ENCODE results near the gene GNAS. TPM values are rescaled to one million over a fixed set of nuclear protein-coding genes. Genes with fewer than 3 reads are reported as not detected.

Gene GNAS
- total RNA-seq, 4 donors from 2014 or later: 281 to 822 (median 446) TPM

- Histone ChIP-seq H3K4me3 (peak overlapping the region; percentile 77 to 96), H3K4me1 (peaks cover 5 to 6% of the 10 kb centered on the region in 2 donors), H3K27ac (peak overlapping the region; percentile 98 to 100), H3K36me3 (no peaks in the 10 kb centered on the region), H3K9me3 (no peaks in the 10 kb centered on the region), H3K27me3 (no peaks in the 10 kb centered on the region)
- no peak for TF ChIP-seq POLR2A (IDR thresholded peaks at IDR 0.05)
- TF ChIP-seq, protein P1, sequence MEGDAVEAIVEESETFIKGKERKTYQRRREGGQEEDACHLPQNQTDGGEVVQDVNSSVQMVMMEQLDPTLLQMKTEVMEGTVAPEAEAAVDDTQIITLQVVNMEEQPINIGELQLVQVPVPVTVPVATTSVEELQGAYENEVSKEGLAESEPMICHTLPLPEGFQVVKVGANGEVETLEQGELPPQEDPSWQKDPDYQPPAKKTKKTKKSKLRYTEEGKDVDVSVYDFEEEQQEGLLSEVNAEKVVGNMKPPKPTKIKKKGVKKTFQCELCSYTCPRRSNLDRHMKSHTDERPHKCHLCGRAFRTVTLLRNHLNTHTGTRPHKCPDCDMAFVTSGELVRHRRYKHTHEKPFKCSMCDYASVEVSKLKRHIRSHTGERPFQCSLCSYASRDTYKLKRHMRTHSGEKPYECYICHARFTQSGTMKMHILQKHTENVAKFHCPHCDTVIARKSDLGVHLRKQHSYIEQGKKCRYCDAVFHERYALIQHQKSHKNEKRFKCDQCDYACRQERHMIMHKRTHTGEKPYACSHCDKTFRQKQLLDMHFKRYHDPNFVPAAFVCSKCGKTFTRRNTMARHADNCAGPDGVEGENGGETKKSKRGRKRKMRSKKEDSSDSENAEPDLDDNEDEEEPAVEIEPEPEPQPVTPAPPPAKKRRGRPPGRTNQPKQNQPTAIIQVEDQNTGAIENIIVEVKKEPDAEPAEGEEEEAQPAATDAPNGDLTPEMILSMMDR (IDR thresholded peaks at IDR 0.05): no peak
- DNase-seq: no peak
- intact Hi-C loops (cut with DNase I; ENCODE audit: low total_unique reads): loop anchor here (10.0 kb wide), 1 partner anchor 95 kb away; the partner anchor contains the start of gene NELFCD
Observed at GRCh38 chr20:58889798-58890517, 37.4 kb downstream of the GNAS start.

GRCh38 chr20:58890518-58891085, 38.1 kb downstream of the GNAS start:
- TF ChIP-seq POLR2A (IDR thresholded peaks at IDR 0.05): peak; percentile 40 to 42
- TF ChIP-seq, protein P1 (IDR thresholded peaks at IDR 0.05): no peak
- DNase-seq: peak; percentile 83 to 86
- H3K36me3 ChIP-seq: no peaks in the 10 kb centered on the region
- intact Hi-C loops (cut with DNase I; ENCODE audit: low total_unique reads): loop anchor here (10.0 kb wide), 1 partner anchor 94 kb away; the partner anchor contains the start of gene NELFCD
- H3K9me3 ChIP-seq: no peaks in the 10 kb centered on the region
- peaks cover 5 to 9% of the 10 kb centered on the region in 2 donors for H3K4me1 ChIP-seq
- H3K27me3 ChIP-seq: no peaks in the 10 kb centered on the region
- peak overlapping the region; percentile 77 to 96 for H3K4me3 ChIP-seq
- H3K27ac ChIP-seq: peak overlapping the region; percentile 98 to 100

DNA sequence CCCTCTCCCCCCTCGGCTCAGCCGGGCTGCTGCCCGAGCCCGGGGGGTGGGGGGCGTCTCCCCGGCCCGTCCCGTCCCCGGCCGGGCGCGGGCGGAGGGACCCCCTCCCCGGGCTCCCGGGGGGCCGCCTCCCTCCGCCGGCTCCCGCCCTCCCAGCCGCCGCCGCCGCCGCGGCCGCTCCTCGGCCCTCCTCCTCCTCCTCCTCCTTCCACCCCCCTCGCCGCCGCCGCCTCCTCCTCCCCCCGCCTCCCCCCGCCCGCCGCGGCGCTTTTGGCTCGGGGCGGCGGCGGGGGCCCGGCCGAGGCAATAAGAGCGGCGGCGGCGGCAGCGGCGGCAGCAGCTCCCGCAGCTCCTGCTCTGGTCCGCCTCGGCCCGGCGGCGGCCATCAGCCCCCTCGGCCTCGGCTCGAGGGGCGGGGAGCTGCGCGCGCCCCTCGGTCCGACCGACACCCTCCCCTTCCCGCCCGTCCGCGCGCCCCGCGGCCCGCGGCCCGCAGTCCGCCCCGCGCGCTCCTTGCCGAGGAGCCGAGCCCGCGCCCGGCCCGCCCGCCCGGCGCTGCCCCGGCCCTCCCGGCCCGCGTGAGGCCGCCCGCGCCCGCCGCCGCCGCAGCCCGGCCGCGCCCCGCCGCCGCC, 38.7 kb downstream of the GNAS start:
- intact Hi-C loops (cut with DNase I; ENCODE audit: low total_unique reads): loop anchor here (10.0 kb wide), 1 partner anchor 94 kb away; the partner anchor contains the start of gene NELFCD
- Histone ChIP-seq H3K9me3 (no peaks in the 10 kb centered on the region), H3K27me3 (no peaks in the 10 kb centered on the region), H3K27ac (peak overlapping the region; percentile 98 to 100), H3K4me1 (peaks cover 5 to 15% of the 10 kb centered on the region in 2 donors), H3K4me3 (peak overlapping the region; percentile 77 to 96), H3K36me3 (no peaks in the 10 kb centered on the region)
- TF ChIP-seq, protein P1 (IDR thresholded peaks at IDR 0.05): no peak
- peak; percentile 62 to 86 for TF ChIP-seq POLR2A (IDR thresholded peaks at IDR 0.05)
- DNase-seq: peak; percentile 79 to 80

GRCh38 chr20:58891718-58892140, 39.2 kb downstream of the GNAS start:
- no peak for TF ChIP-seq POLR2A (IDR thresholded peaks at IDR 0.05)
- intact Hi-C loops (cut with DNase I; ENCODE audit: low total_unique reads): loop anchor here (10.0 kb wide), 1 partner anchor 93 kb away; the partner anchor contains the start of gene NELFCD
- Histone ChIP-seq H3K9me3 (no peaks in the 10 kb centered on the region), H3K27ac (peak overlapping the region; percentile 98 to 100), H3K36me3 (no peaks in the 10 kb centered on the region), H3K4me3 (peak overlapping the region; percentile 65 to 96), H3K27me3 (no peaks in the 10 kb centered on the region), H3K4me1 (peaks cover 6 to 20% of the 10 kb centered on the region in 2 donors)
- peak; percentile 40 to 42 for DNase-seq

GRCh38 chr20:58892141-58892931, 39.8 kb downstream of the GNAS start:
- no peaks in the 10 kb centered on the region for H3K9me3 ChIP-seq
- peak overlapping the region; percentile 65 to 96 for H3K4me3 ChIP-seq
- H3K4me1 ChIP-seq: peaks cover 12 to 25% of the 10 kb centered on the region in 2 donors
- no peaks in the 10 kb centered on the region for H3K27me3 ChIP-seq
- TF ChIP-seq, protein P1 (IDR thresholded peaks at IDR 0.05): peak in 2 of 4 experiments; percentile 15
- no peak for TF ChIP-seq POLR2A (IDR thresholded peaks at IDR 0.05)
- no peaks in the 10 kb centered on the region for H3K36me3 ChIP-seq
- H3K27ac ChIP-seq: peak overlapping the region; percentile 98 to 100
- peak; percentile 73 to 80 for DNase-seq
- intact Hi-C loops (cut with DNase I; ENCODE audit: low total_unique reads): loop anchor here (10.0 kb wide), 1 partner anchor 92 kb away; the partner anchor contains the start of gene NELFCD
